OCI-LY1 (cell line): ENCODE results near the gene ACVR1B.

ENCODE experiments used
- EZH2 ChIP-seq: fragments of 200-600 bp; sonication (generic), shearing (Covaris generic); IDR thresholded peaks from 2 replicates; pipeline ENCODE4 v1.8.0; 2017; ENCODE audit warnings: borderline replicate concordance, mixed run types, mild to moderate bottlenecking, antibody characterized with exemption, low read length, moderate library complexity, mixed read lengths
- TF ChIP-seq, protein P1 (sequence below): fragments of 200-600 bp; sonication (generic), shearing (Covaris generic); IDR thresholded peaks from 2 replicates; pipeline ENCODE4 v1.5.1; 2017; ENCODE audit warnings: mild to moderate bottlenecking, antibody characterized with exemption, low read length, moderate library complexity, mixed read lengths

DNA sequence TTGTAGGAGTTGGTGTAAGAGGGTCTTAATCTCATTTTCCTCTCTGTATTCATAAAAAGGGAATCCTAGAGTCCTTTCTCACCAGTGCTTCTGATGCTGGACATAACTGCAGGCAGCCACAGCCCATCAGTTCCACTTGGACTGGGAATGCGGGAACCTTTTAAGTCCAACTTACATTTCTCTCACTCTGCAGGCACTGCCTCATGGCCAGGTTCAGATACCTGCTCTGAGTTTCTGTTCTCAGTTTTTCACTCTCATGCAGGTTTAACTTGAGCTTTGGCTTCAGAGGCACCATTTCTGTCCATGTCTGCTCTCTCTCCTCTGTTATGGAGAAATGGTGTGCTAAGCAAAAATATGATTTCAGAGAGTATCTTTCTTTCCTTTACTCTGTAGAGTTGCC lies 4.2 kb downstream of the ACVR1B start:
- TF ChIP-seq, protein P1, sequence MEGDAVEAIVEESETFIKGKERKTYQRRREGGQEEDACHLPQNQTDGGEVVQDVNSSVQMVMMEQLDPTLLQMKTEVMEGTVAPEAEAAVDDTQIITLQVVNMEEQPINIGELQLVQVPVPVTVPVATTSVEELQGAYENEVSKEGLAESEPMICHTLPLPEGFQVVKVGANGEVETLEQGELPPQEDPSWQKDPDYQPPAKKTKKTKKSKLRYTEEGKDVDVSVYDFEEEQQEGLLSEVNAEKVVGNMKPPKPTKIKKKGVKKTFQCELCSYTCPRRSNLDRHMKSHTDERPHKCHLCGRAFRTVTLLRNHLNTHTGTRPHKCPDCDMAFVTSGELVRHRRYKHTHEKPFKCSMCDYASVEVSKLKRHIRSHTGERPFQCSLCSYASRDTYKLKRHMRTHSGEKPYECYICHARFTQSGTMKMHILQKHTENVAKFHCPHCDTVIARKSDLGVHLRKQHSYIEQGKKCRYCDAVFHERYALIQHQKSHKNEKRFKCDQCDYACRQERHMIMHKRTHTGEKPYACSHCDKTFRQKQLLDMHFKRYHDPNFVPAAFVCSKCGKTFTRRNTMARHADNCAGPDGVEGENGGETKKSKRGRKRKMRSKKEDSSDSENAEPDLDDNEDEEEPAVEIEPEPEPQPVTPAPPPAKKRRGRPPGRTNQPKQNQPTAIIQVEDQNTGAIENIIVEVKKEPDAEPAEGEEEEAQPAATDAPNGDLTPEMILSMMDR = no peak
- TF ChIP-seq EZH2 = no peak
